GM23338 (cell line): ENCODE measurements around the gene TOR1AIP2. TPM values are rescaled to one million over a fixed set of nuclear protein-coding genes. Genes with fewer than 3 reads are reported as not detected.

ENCODE experiments used
- ATAC-seq: fragments of 200-7000 bp; cut with Tn5 transposase; 3 replicates; pipeline ENCODE4 v1.9.1; 2020
- DNase-seq: peaks from one replicate; pipeline ENCODE4 v3.0.0-alpha.2; 2015; ENCODE audit warnings: low spot score
- H2AFZ ChIP-seq: fragments of 200-600 bp; sonication (generic); 2 replicates; pipeline ENCODE4 v1.8.0; 2016; ENCODE audit warnings: antibody characterized with exemption, mild to moderate bottlenecking, moderate library complexity
- H3F3A ChIP-seq: fragments of 200-600 bp; sonication (generic); replicated peaks from 2 replicates; pipeline ENCODE4 v1.8.0; 2017; ENCODE audit warnings: antibody characterized with exemption, mixed run types, low read depth
- H3K27ac ChIP-seq: fragments of 200-600 bp; sonication (generic); 2 replicates; pipeline ENCODE4 v1.6.1; 2016; ENCODE audit warnings: low read depth
- H3K27me3 ChIP-seq: fragments of 200-600 bp; sonication (generic); 2 replicates; pipeline ENCODE4 v1.8.0; 2016; ENCODE audit warnings: mild to moderate bottlenecking, mixed run types, moderate library complexity; ENCODE audit not compliant: insufficient read depth
- H3K36me3 ChIP-seq: fragments of 200-600 bp; sonication (generic); 2 replicates; pipeline ENCODE4 v1.8.0; 2016; ENCODE audit warnings: mild to moderate bottlenecking; ENCODE audit not compliant: insufficient read depth
- H3K4me1 ChIP-seq: fragments of 200-600 bp; sonication (generic); 2 replicates; pipeline ENCODE4 v1.8.0; 2016; ENCODE audit warnings: mild to moderate bottlenecking, moderate library complexity; ENCODE audit not compliant: insufficient read depth
- H3K4me2 ChIP-seq: fragments of 200-600 bp; sonication (generic); 2 replicates; pipeline ENCODE4 v1.7.1; 2017; ENCODE audit warnings: mixed run types
- H3K4me3 ChIP-seq: fragments of 200-600 bp; sonication (generic); 2 replicates; pipeline ENCODE4 v1.6.1; 2016; ENCODE audit warnings: mixed run types
- H3K79me2 ChIP-seq: fragments of 200-600 bp; sonication (generic); replicated peaks from 2 replicates; pipeline ENCODE4 v1.8.0; 2017; ENCODE audit warnings: mild to moderate bottlenecking; ENCODE audit not compliant: insufficient read depth
- H3K9me2 ChIP-seq: fragments of 200-600 bp; sonication (generic); 2 replicates; pipeline ENCODE4 v1.8.0; 2017; ENCODE audit not compliant: insufficient read depth
- H4K20me1 ChIP-seq: fragments of 200-600 bp; sonication (generic); replicated peaks from 2 replicates; pipeline ENCODE4 v1.8.0; 2017; ENCODE audit warnings: mild to moderate bottlenecking; ENCODE audit not compliant: insufficient read depth
- H3K27ac Mint-ChIP-seq: 2 replicates; pipeline ENCODE4 v1.8.0; 2020; ENCODE audit warnings: inconsistent platforms, mild to moderate bottlenecking, moderate library complexity, mixed read lengths
- H3K27me3 Mint-ChIP-seq: 3 replicates; pipeline ENCODE4 v1.8.0; 2022; ENCODE audit warnings: low read depth, mild to moderate bottlenecking, moderate library complexity, mixed read lengths, inconsistent platforms; ENCODE audit not compliant: insufficient read depth, poor library complexity
- H3K36me3 Mint-ChIP-seq: 3 replicates; pipeline ENCODE4 v1.8.0; 2021; ENCODE audit warnings: low read depth, mild to moderate bottlenecking, inconsistent platforms, moderate library complexity, mixed read lengths
- H3K4me1 Mint-ChIP-seq: 3 replicates; pipeline ENCODE4 v1.8.0; 2020; ENCODE audit warnings: mild to moderate bottlenecking, inconsistent platforms, mixed read lengths
- H3K4me3 Mint-ChIP-seq: 3 replicates; pipeline ENCODE4 v1.8.0; 2021; ENCODE audit warnings: moderate library complexity, mild to moderate bottlenecking, inconsistent platforms, mixed read lengths
- H3K9me3 Mint-ChIP-seq: 3 replicates; pipeline ENCODE4 v1.8.0; 2020; ENCODE audit warnings: moderate library complexity, mild to moderate bottlenecking, inconsistent platforms, mixed read lengths
- CREB1 ChIP-seq: fragments of 250-450 bp; sonication (Bioruptor Pico); IDR thresholded peaks from 2 replicates; pipeline ENCODE4 v1.5.0; 2020; ENCODE audit warnings: low read depth, mild to moderate bottlenecking, moderate library complexity
- EZH2 ChIP-seq: fragments of 200-600 bp; sonication (generic); IDR thresholded peaks from one replicate; pipeline ENCODE4 v1.8.0; 2017; ENCODE audit warnings: antibody characterized with exemption, mild to moderate bottlenecking, low read depth; ENCODE audit not compliant: unreplicated experiment
- EZH2phosphoT487 ChIP-seq: fragments of 200-600 bp; sonication (generic); IDR thresholded peaks from one replicate; pipeline ENCODE4 v1.8.1; 2018; ENCODE audit warnings: antibody characterized with exemption; ENCODE audit not compliant: unreplicated experiment
- JUNB ChIP-seq: IDR thresholded peaks from one replicate; pipeline ENCODE4 v1.6.1; 2016; ENCODE audit warnings: antibody characterized with exemption; ENCODE audit not compliant: unreplicated experiment
- NANOG ChIP-seq: IDR thresholded peaks from 2 replicates; pipeline ENCODE4 v1.6.1; 2016; ENCODE audit warnings: antibody characterized with exemption, borderline replicate concordance
- POLR2AphosphoS5 ChIP-seq: IDR thresholded peaks from 2 replicates; pipeline ENCODE4 v1.6.1; 2016; ENCODE audit warnings: antibody characterized with exemption, low read depth
- STAT1 ChIP-seq: IDR thresholded peaks from one replicate; pipeline ENCODE4 v1.6.1; 2016; ENCODE audit warnings: antibody characterized with exemption; ENCODE audit not compliant: unreplicated experiment
- ZNF114 ChIP-seq: fragments of 250-450 bp; sonication (Bioruptor Pico); IDR thresholded peaks from 2 replicates; pipeline ENCODE4 v1.5.0; 2020; ENCODE audit warnings: mild to moderate bottlenecking, moderate library complexity
- ZNF331 ChIP-seq: fragments of 250-450 bp; sonication (Bioruptor Pico); IDR thresholded peaks from 2 replicates; pipeline ENCODE4 v1.5.0; 2020; ENCODE audit warnings: low read depth, mild to moderate bottlenecking, moderate library complexity
- polyA plus RNA-seq: library from polyadenylated mRNA; unstranded; fragments of >200 nt; fragmentation: Nextera tagmentation; extraction: Ambion mirVana; gene quantifications from 2 replicates; pipeline ENCODE4 v1.2.1, GENCODE V29; 2016
- total RNA-seq: library from RNA; depleted of rRNA; stranded (reverse); fragments of >200 nt; shearing (Covaris generic); gene quantifications from 2 replicates; pipeline ENCODE4 v1.2.3, GENCODE V29; 2014
- TF ChIP-seq, protein P1 (sequence below): IDR thresholded peaks from 2 replicates; pipeline ENCODE4 v1.6.1; 2016; ENCODE audit warnings: antibody characterized with exemption
- TF ChIP-seq, protein P2 (sequence below): fragments of 250-450 bp; sonication (Bioruptor Pico); IDR thresholded peaks from 2 replicates; pipeline ENCODE4 v1.5.0; 2020; ENCODE audit warnings: mild to moderate bottlenecking, moderate library complexity
- TF ChIP-seq, protein P3 (sequence below): IDR thresholded peaks from one replicate; pipeline ENCODE4 v1.6.1; 2018; ENCODE audit warnings: antibody characterized with exemption; ENCODE audit not compliant: unreplicated experiment
- TF ChIP-seq, protein P4 (sequence below), 2 experiments: fragments of 200-600 bp in 1 of 2; sonication (generic) in 1 of 2; conservative IDR thresholded peaks; 2 replicates each; pipeline versions ENCODE4 v1.5.1 to v1.6.1; 2016 to 2017; ENCODE audit warnings: antibody characterized with exemption in 2 of 2, low read depth in 2 of 2, mild to moderate bottlenecking in 2 of 2, moderate library complexity in 1 of 2

The TOR1AIP2 gene
- total and polyA plus RNA-seq, 2 experiments from 2014 or later: 21.1 to 81.3 TPM

DNA sequence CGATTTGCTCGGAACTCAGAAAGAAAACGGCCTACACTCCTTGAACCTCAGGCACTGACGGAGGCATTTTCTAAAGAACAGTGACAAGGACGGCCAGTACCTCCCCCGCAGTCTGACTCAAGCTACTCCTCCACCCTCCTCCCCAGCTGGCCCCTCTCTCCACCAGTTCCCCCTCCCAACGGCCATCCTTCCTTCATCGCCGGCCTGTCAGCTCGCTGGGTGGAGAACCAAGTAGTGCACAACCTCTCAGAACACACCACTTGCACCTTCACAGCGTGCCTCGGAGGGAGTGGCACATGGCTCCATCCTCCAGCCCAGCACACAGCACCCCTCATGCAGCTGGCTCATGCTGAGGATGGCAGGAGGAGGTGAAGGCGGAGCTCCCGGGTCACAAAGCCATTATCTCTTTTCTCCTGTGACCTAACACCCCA is 58.8 kb downstream of the TOR1AIP2 start:
- no peak overlapping the region for H3K27ac Mint-ChIP-seq
- Histone ChIP-seq H3K79me2 (no peaks in the 10 kb centered on the region), H3K4me2 (no peak overlapping the region), H2AFZ (no peak overlapping the region), H3K36me3 (no peaks in the 10 kb centered on the region), H3K27me3 (peaks cover 14% of the 10 kb centered on the region; the same call in 1 of the 2 replicates), H3K9me2 (no peaks in the 10 kb centered on the region), H4K20me1 (no peaks in the 10 kb centered on the region), H3K4me1 (peaks cover 7% of the 10 kb centered on the region; the same call in 1 of the 2 replicates), H3F3A (0 out of 2 replicates have a peak, but pooled peaks cover 4% of the 10 kb centered on the region), H3K27ac (no peak overlapping the region), H3K4me3 (no peak overlapping the region)
- H3K9me3 Mint-ChIP-seq: no peaks in the 10 kb centered on the region
- peaks cover 12% of the 10 kb centered on the region for H3K4me1 Mint-ChIP-seq
- H3K4me3 Mint-ChIP-seq: no peak overlapping the region
- peaks cover 27% of the 10 kb centered on the region for H3K27me3 Mint-ChIP-seq
- no peak for ATAC-seq
- no peaks in the 10 kb centered on the region for H3K36me3 Mint-ChIP-seq
- TF ChIP-seq, protein P1, sequence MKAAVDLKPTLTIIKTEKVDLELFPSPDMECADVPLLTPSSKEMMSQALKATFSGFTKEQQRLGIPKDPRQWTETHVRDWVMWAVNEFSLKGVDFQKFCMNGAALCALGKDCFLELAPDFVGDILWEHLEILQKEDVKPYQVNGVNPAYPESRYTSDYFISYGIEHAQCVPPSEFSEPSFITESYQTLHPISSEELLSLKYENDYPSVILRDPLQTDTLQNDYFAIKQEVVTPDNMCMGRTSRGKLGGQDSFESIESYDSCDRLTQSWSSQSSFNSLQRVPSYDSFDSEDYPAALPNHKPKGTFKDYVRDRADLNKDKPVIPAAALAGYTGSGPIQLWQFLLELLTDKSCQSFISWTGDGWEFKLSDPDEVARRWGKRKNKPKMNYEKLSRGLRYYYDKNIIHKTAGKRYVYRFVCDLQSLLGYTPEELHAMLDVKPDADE: no peak
- no peak for TF ChIP-seq EZH2phosphoT487
- TF ChIP-seq, protein P2, sequence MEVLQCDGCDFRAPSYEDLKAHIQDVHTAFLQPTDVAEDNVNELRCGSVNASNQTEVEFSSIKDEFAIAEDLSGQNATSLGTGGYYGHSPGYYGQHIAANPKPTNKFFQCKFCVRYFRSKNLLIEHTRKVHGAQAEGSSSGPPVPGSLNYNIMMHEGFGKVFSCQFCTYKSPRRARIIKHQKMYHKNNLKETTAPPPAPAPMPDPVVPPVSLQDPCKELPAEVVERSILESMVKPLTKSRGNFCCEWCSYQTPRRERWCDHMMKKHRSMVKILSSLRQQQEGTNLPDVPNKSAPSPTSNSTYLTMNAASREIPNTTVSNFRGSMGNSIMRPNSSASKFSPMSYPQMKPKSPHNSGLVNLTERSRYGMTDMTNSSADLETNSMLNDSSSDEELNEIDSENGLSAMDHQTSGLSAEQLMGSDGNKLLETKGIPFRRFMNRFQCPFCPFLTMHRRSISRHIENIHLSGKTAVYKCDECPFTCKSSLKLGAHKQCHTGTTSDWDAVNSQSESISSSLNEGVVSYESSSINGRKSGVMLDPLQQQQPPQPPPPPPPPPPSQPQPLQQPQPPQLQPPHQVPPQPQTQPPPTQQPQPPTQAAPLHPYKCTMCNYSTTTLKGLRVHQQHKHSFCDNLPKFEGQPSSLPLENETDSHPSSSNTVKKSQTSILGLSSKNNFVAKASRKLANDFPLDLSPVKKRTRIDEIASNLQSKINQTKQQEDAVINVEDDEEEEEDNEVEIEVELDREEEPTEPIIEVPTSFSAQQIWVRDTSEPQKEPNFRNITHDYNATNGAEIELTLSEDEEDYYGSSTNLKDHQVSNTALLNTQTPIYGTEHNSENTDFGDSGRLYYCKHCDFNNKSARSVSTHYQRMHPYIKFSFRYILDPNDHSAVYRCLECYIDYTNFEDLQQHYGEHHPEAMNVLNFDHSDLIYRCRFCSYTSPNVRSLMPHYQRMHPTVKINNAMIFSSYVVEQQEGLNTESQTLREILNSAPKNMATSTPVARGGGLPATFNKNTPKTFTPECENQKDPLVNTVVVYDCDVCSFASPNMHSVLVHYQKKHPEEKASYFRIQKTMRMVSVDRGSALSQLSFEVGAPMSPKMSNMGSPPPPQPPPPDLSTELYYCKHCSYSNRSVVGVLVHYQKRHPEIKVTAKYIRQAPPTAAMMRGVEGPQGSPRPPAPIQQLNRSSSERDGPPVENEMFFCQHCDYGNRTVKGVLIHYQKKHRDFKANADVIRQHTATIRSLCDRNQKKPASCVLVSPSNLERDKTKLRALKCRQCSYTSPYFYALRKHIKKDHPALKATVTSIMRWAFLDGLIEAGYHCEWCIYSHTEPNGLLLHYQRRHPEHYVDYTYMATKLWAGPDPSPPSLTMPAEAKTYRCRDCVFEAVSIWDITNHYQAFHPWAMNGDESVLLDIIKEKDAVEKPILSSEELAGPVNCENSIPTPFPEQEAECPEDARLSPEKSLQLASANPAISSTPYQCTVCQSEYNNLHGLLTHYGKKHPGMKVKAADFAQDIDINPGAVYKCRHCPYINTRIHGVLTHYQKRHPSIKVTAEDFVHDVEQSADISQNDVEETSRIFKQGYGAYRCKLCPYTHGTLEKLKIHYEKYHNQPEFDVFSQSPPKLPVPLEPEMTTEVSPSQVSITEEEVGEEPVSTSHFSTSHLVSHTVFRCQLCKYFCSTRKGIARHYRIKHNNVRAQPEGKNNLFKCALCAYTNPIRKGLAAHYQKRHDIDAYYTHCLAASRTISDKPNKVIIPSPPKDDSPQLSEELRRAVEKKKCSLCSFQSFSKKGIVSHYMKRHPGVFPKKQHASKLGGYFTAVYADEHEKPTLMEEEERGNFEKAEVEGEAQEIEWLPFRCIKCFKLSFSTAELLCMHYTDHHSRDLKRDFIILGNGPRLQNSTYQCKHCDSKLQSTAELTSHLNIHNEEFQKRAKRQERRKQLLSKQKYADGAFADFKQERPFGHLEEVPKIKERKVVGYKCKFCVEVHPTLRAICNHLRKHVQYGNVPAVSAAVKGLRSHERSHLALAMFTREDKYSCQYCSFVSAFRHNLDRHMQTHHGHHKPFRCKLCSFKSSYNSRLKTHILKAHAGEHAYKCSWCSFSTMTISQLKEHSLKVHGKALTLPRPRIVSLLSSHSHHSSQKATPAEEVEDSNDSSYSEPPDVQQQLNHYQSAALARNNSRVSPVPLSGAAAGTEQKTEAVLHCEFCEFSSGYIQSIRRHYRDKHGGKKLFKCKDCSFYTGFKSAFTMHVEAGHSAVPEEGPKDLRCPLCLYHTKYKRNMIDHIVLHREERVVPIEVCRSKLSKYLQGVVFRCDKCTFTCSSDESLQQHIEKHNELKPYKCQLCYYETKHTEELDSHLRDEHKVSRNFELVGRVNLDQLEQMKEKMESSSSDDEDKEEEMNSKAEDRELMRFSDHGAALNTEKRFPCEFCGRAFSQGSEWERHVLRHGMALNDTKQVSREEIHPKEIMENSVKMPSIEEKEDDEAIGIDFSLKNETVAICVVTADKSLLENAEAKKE (CRISPR knock-in tag): no peak
- TF ChIP-seq NANOG: no peak
- TF ChIP-seq POLR2AphosphoS5: no peak
- TF ChIP-seq, protein P3, sequence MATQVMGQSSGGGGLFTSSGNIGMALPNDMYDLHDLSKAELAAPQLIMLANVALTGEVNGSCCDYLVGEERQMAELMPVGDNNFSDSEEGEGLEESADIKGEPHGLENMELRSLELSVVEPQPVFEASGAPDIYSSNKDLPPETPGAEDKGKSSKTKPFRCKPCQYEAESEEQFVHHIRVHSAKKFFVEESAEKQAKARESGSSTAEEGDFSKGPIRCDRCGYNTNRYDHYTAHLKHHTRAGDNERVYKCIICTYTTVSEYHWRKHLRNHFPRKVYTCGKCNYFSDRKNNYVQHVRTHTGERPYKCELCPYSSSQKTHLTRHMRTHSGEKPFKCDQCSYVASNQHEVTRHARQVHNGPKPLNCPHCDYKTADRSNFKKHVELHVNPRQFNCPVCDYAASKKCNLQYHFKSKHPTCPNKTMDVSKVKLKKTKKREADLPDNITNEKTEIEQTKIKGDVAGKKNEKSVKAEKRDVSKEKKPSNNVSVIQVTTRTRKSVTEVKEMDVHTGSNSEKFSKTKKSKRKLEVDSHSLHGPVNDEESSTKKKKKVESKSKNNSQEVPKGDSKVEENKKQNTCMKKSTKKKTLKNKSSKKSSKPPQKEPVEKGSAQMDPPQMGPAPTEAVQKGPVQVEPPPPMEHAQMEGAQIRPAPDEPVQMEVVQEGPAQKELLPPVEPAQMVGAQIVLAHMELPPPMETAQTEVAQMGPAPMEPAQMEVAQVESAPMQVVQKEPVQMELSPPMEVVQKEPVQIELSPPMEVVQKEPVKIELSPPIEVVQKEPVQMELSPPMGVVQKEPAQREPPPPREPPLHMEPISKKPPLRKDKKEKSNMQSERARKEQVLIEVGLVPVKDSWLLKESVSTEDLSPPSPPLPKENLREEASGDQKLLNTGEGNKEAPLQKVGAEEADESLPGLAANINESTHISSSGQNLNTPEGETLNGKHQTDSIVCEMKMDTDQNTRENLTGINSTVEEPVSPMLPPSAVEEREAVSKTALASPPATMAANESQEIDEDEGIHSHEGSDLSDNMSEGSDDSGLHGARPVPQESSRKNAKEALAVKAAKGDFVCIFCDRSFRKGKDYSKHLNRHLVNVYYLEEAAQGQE: no peak
- TF ChIP-seq, protein P4, sequence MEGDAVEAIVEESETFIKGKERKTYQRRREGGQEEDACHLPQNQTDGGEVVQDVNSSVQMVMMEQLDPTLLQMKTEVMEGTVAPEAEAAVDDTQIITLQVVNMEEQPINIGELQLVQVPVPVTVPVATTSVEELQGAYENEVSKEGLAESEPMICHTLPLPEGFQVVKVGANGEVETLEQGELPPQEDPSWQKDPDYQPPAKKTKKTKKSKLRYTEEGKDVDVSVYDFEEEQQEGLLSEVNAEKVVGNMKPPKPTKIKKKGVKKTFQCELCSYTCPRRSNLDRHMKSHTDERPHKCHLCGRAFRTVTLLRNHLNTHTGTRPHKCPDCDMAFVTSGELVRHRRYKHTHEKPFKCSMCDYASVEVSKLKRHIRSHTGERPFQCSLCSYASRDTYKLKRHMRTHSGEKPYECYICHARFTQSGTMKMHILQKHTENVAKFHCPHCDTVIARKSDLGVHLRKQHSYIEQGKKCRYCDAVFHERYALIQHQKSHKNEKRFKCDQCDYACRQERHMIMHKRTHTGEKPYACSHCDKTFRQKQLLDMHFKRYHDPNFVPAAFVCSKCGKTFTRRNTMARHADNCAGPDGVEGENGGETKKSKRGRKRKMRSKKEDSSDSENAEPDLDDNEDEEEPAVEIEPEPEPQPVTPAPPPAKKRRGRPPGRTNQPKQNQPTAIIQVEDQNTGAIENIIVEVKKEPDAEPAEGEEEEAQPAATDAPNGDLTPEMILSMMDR (conservative IDR thresholded peaks at IDR 0.05; ENCODE audit: low read depth in 2 of 2): no peak
- no peak for TF ChIP-seq JUNB
- no peak for TF ChIP-seq ZNF114 (CRISPR knock-in tag)
- TF ChIP-seq CREB1: no peak
- no peak for TF ChIP-seq STAT1
- no peak for TF ChIP-seq EZH2
- no peak for TF ChIP-seq ZNF331 (CRISPR knock-in tag)
- DNase-seq: no peak
